ACHN (cell line): Measurements from ENCODE around the gene CDC73.
"Not testable (repeated sequence)": the region's sequence is repeated elsewhere in the genome, so short reads cannot be mapped to it uniquely, and the experiment has no call there.

ENCODE experiments used
- DNase-seq: peaks from one replicate; pipeline ENCODE4 v3.0.0-alpha.2; 2015
- in situ Hi-C: cut with HindIII; loops from 2 replicates; pipeline ENCODE4 v1.10.0; 2017; ENCODE audit warnings: low sequenced_read_pairs, low pct_ligation_motif_present, low pct_unique_long_range_greater_than_20kb

Gene CDC73

GRCh38 chr1:193156117-193156821 is 34.4 kb downstream of the CDC73 start:
- in situ Hi-C loops, result no loop called here
- DNase-seq, result no peak

GRCh38 chr1:193156822-193157142 is 35.0 kb downstream of the CDC73 start:
- DNase-seq, result no peak
- in situ Hi-C loops, result no loop called here

GRCh38 chr1:193157360-193157759 is 35.5 kb downstream of the CDC73 start:
- DNase-seq, result no peak
- in situ Hi-C loops, result no loop called here

DNA sequence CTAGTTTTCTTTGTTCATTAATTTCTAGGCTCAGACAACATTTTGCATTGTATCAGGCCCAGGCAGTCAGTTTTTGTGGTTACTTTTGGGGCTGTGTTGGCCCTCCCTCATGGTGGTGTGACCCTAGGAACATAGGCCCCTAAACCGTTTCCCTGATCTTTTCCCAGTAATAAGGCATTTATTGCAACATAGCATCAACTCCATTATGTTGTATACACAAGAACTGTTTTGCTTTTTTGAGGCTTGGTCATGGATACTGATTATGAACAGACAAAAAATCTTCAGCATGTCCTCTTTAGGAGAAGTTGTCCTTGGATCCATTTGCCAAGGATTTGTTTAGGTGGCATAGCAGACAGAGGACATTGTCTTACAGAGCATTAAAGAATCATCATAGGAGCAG is 54.3 kb downstream of the CDC73 start:
- in situ Hi-C loops, result no loop called here
- no peak for DNase-seq

DNA sequence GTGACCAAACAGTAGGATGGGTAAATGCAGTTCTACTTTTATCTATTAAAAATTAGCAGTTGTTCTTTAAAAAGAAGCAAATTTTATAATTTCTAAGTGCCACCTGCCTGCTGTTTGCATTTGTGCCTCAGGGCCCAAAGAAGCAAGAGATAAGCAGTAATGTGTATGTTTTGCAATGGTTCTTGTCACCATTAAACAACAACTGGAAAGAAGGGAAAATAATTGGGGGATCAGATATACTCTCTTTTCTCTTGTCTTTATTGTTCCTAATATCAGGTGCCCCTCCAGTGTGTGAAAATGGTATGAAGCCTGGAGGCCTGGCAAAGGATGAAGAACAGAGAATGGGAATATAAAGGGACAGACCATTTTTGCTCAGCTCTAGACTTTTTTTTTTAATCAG is 55.0 kb downstream of the CDC73 start:
- no peak for DNase-seq
- in situ Hi-C loops, result no loop called here

- in situ Hi-C loops, result no loop called here
- DNase-seq, result no peak
These were observed 57.3 kb downstream of the CDC73 start for GRCh38 chr1:193179094-193179493.

DNA sequence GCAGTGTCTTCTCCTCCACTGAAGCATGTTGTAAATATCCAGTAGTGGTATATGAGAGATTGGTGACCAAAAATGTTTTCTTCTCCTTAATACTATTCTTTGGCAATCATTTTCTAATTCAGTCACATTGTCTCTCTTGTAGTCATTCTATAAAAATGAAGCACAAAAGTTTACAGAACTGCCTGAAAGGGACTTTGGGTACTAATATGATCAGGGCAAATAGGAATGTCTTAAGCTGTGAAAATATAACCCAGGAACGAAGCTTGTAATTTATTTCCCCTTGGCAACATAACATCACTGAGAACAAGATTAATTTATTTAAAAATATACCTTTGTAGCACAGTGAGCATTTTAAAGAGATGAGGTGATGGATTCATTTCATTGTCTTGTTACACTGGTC is 59.7 kb downstream of the CDC73 start:
- no peak for DNase-seq
- in situ Hi-C loops, result no loop called here

DNA sequence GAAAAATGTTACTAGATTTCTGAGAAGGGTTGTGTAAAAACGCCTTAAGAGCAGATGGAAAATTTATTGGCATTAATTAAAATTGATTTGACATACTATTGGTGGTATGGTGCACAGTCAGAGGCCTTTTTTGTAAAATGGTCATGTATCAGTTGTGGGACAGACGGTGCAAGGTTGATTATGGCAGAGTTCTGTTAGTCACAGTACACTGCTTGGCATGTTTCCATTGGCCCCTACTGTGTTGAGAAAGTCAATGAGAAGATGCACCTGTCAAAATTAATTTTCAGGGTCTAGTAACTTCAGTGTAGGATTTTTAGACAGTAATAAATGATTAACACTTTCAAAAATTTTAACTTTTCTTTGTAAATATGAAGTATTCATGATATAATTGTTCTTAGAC is 60.2 kb downstream of the CDC73 start:
- no peak for DNase-seq
- in situ Hi-C loops, result no loop called here

GRCh38 chr1:193183019-193183627 is 61.3 kb downstream of the CDC73 start:
- peak; percentile 65 for DNase-seq
- in situ Hi-C loops, result no loop called here

DNA sequence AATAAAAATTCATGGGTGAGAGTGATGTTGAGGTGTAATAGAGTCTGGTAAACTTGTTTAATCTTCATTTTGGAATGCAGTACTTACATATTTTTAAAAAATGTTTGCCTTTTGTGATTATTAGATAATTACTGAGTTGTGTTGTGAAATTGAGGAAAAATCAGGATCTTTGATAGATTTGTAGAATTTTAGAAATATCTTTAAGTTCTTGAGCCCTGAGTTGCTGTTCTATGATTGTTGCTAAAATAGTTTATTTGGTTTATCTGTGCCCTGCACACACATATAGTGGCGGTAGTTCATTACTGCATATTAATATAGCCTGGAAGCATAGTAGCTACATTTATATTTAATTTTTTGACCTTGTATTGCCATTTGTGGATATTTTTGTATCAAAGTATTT is 62.9 kb downstream of the CDC73 start:
- in situ Hi-C loops, result no loop called here
- DNase-seq, result no peak

DNA sequence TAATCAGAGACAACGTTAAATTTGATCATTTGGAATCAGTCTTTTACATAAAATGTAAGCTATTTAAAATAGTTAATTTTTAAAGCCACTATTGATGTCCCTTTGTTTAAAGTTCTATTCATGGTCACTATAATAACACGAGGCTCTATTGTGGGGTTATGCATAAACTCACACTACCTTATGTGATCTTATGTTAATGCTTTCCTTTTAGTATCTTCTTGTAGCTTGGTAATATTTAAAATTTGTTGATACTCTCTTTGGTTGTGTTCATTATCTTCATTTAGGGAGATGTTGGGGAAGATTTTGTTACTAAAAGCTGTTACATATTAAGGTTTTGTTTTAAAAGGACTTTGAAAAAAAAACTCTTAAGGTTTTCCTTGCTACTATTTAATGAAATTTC is 63.4 kb downstream of the CDC73 start:
- DNase-seq, result no peak
- in situ Hi-C loops, result no loop called here

- DNase-seq, result no peak
- in situ Hi-C loops, result no loop called here
These were observed 64.3 kb downstream of the CDC73 start, which contains the start of gene B3GALT2 for GRCh38 chr1:193185901-193186731. TSS of gene B3GALT2 (minus strand) at chr1:193186613. CDS start at chr1:193181562, 5,051 bp downstream.

GRCh38 chr1:193187114-193187513 is 65.3 kb downstream of the CDC73 start:
- no peak for DNase-seq
- in situ Hi-C loops, result no loop called here

DNA sequence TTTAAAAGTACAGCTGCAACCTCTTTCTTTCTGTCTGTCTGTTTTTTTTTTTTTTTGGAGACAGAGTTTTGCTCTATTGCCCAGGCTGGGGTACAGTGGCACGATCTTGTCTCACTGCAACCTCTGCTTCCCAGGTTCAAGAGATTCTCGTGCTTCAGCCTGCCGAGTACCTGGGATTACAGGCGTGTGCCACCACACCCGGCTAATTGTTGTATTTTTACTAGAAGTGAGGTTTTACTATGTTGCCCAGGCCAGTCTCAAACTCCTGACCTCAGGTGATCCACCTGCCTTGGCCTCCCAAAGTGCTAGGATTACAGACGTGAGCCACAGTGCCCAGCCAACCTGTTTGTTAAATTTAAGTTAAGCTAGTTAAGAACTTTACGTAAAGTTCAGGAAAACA is 67.1 kb downstream of the CDC73 start:
- in situ Hi-C loops, DNase-seq: not testable (repeated sequence)

GRCh38 chr1:193189442-193190095 is 67.7 kb downstream of the CDC73 start:
- no peak for DNase-seq
- in situ Hi-C loops, result no loop called here

GRCh38 chr1:193190096-193190744 is 68.4 kb downstream of the CDC73 start:
- in situ Hi-C loops, result no loop called here
- peak; percentile 11 for DNase-seq

GRCh38 chr1:193192586-193192985 is 70.8 kb downstream of the CDC73 start:
- in situ Hi-C loops, result no loop called here
- DNase-seq, result no peak

- in situ Hi-C loops, result no loop called here
- DNase-seq, result no peak
These were observed 78.1 kb downstream of the CDC73 start for GRCh38 chr1:193199940-193200339.

DNA sequence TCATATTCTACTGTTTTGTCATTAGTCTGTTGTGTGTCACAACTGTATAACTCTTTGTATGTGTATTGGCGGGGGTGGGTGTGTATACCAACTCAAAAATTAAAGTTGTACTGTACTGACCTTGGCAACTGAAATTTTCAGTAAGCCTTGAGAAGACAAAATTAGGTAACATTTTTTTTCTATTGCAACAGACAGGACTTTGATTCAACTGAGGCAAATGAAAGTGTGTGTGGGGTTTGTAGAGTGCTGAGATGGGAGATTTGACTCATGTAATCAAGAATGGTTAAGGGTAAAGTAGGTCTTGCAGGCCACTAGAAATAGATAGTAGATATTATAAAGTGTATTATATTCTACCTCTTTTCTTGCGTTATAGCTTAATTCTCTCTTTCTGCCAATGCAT is 79.2 kb downstream of the CDC73 start:
- in situ Hi-C loops, result no loop called here
- no peak for DNase-seq
